HEK293T (cell line): ENCODE data around the gene WWC1.

ENCODE experiments used
- CTCF ChIA-PET: fragments of 350-600 bp; formaldehyde crosslinking; extraction: SDS; loops from one replicate; lab custom pipeline; 2021; ENCODE audit warnings: antibody characterized with exemption, inconsistent platforms; lab: Yijun Ruan, JAX
- POLR2A ChIA-PET: fragments of 350-600 bp; formaldehyde crosslinking; extraction: SDS; loops from one replicate; lab custom pipeline; 2020; ENCODE audit warnings: antibody characterized with exemption, inconsistent platforms; lab: Yijun Ruan, JAX
- DNase-seq: peaks from one replicate; pipeline ENCODE4 v3.0.0; 2012; ENCODE audit warnings: mixed read lengths; ENCODE audit errors: extremely low spot score
- ARNT ChIP-seq: fragments of 450-650 bp; IDR thresholded peaks from 2 replicates; pipeline ENCODE4 v1.6.1; 2017; ENCODE audit warnings: mild to moderate bottlenecking
- BHLHE40 ChIP-seq: fragments of 450-650 bp; IDR thresholded peaks from 2 replicates; pipeline ENCODE4 v1.6.1; 2016; ENCODE audit warnings: mild to moderate bottlenecking, moderate library complexity, borderline replicate concordance
- CTBP1 ChIP-seq: fragments of 450-650 bp; IDR thresholded peaks from 2 replicates; pipeline ENCODE4 v1.6.1; 2016; ENCODE audit warnings: borderline replicate concordance
- ELF4 ChIP-seq: fragments of 450-650 bp; IDR thresholded peaks from 2 replicates; pipeline ENCODE4 v1.6.1; 2017; ENCODE audit warnings: antibody characterized with exemption
- FOXA1 ChIP-seq: fragments of 450-650 bp; IDR thresholded peaks from 2 replicates; pipeline ENCODE4 v1.6.1; 2016; ENCODE audit warnings: mild to moderate bottlenecking
- FOXK2 ChIP-seq: fragments of 450-650 bp; IDR thresholded peaks from 2 replicates; pipeline ENCODE4 v1.6.1; 2016; ENCODE audit warnings: mild to moderate bottlenecking
- FOXM1 ChIP-seq: fragments of 450-650 bp; IDR thresholded peaks from 2 replicates; pipeline ENCODE4 v1.6.1; 2017; ENCODE audit warnings: mild to moderate bottlenecking, borderline replicate concordance
- HDGF ChIP-seq: fragments of 450-650 bp; IDR thresholded peaks from 2 replicates; pipeline ENCODE4 v1.6.1; 2017; ENCODE audit warnings: antibody characterized with exemption, borderline replicate concordance
- L3MBTL2 ChIP-seq: fragments of 450-650 bp; conservative IDR thresholded peaks from 2 replicates; pipeline ENCODE4 v1.6.1; 2016; ENCODE audit warnings: mild to moderate bottlenecking
- LEF1 ChIP-seq: fragments of 450-650 bp; IDR thresholded peaks from 2 replicates; pipeline ENCODE4 v1.6.1; 2017; ENCODE audit warnings: mild to moderate bottlenecking, borderline replicate concordance
- NFRKB ChIP-seq: fragments of 450-650 bp; IDR thresholded peaks from 2 replicates; pipeline ENCODE4 v1.6.1; 2016; ENCODE audit warnings: mild to moderate bottlenecking, moderate library complexity
- PKNOX1 ChIP-seq: fragments of 450-650 bp; IDR thresholded peaks from 2 replicates; pipeline ENCODE4 v1.6.1; 2016
- SP1 ChIP-seq: fragments of 450-650 bp; IDR thresholded peaks from 2 replicates; pipeline ENCODE4 v1.6.1; 2017
- SUZ12 ChIP-seq: fragments of 450-650 bp; IDR thresholded peaks from 2 replicates; pipeline ENCODE4 v1.6.1; 2016; ENCODE audit warnings: mild to moderate bottlenecking
- TARDBP ChIP-seq: fragments of 450-650 bp; IDR thresholded peaks from 2 replicates; pipeline ENCODE4 v1.6.1; 2016
- ZNF384 ChIP-seq: fragments of 450-650 bp; IDR thresholded peaks from 2 replicates; pipeline ENCODE4 v1.6.1; 2016

WWC1 gene

GRCh38 chr5:168362097-168362885 is 70.8 kb downstream of the WWC1 start:
- POLR2A ChIA-PET: no interaction called here
- DNase-seq: no peak
- no peak for TF ChIP-seq SUZ12
- TF ChIP-seq FOXM1: no peak
- no peak for TF ChIP-seq NFRKB
- no peak for TF ChIP-seq SP1
- TF ChIP-seq TARDBP: no peak
- no peak for TF ChIP-seq FOXK2
- TF ChIP-seq ARNT: no peak
- TF ChIP-seq ZNF384: no peak
- no peak for TF ChIP-seq L3MBTL2
- no peak for TF ChIP-seq FOXA1
- CTCF ChIA-PET: no interaction called here

- POLR2A ChIA-PET: no interaction called here
- CTCF ChIA-PET: no interaction called here
- TF ChIP-seq CTBP1 (no peak), BHLHE40 (no peak)
- no peak for DNase-seq
Measured at GRCh38 chr5:168364151-168364661, 72.8 kb downstream of the WWC1 start.

- TF ChIP-seq FOXM1 (no peak), HDGF (no peak), BHLHE40 (no peak), TARDBP (no peak), FOXA1 (no peak), NFRKB (no peak), CTBP1 (no peak), ZNF384 (no peak), L3MBTL2 (no peak), LEF1 (no peak), ARNT (no peak), ELF4 (no peak)
- POLR2A ChIA-PET: no interaction called here
- CTCF ChIA-PET: no interaction called here
- DNase-seq: no peak
Measured at GRCh38 chr5:168364750-168365550, 73.5 kb downstream of the WWC1 start.

GRCh38 chr5:168365581-168366081 is 74.2 kb downstream of the WWC1 start:
- TF ChIP-seq NFRKB (no peak), PKNOX1 (no peak), HDGF (no peak), LEF1 (no peak), ELF4 (no peak), SP1 (no peak), FOXK2 (no peak), ARNT (no peak)
- ChIA-PET POLR2A (no interaction called here), CTCF (no interaction called here)
- no peak for DNase-seq

- POLR2A ChIA-PET: no interaction called here
- DNase-seq: no peak
- TF ChIP-seq L3MBTL2 (no peak), BHLHE40 (no peak), TARDBP (no peak), ELF4 (no peak), FOXM1 (no peak), CTBP1 (no peak), FOXA1 (no peak), NFRKB (no peak), FOXK2 (no peak), LEF1 (no peak), SP1 (no peak)
- CTCF ChIA-PET: no interaction called here
Measured at GRCh38 chr5:168366116-168366515, 74.7 kb downstream of the WWC1 start.

GRCh38 chr5:168368854-168369253 is 77.4 kb downstream of the WWC1 start:
- CTCF ChIA-PET: no interaction called here
- DNase-seq: no peak
- TF ChIP-seq FOXM1 (no peak), FOXA1 (no peak)
- POLR2A ChIA-PET: no interaction called here

GRCh38 chr5:168370831-168371230 is 79.4 kb downstream of the WWC1 start:
- no peak for TF ChIP-seq SUZ12
- no peak for DNase-seq
- POLR2A ChIA-PET: no interaction called here
- CTCF ChIA-PET: no interaction called here

GRCh38 chr5:168372356-168372946 is 81.0 kb downstream of the WWC1 start:
- ChIA-PET POLR2A (no interaction called here), CTCF (no interaction called here)
- DNase-seq: no peak
- TF ChIP-seq FOXM1 (no peak), NFRKB (no peak), HDGF (no peak), LEF1 (no peak), CTBP1 (no peak), BHLHE40 (no peak), SUZ12 (no peak), TARDBP (no peak), L3MBTL2 (no peak), ELF4 (no peak), PKNOX1 (no peak), ZNF384 (no peak), FOXA1 (no peak)
